IPS DF 6.9 (cell line): ENCODE measurements around the gene CSF3R.

ENCODE experiments used
- DNase-seq: peaks from one replicate; pipeline ENCODE4 v3.0.0-alpha.2; 2013; ENCODE audit warnings: low read depth, low spot score
- H3K27ac ChIP-seq: one replicate; pipeline ENCODE4 v1.5.1; 2013; ENCODE audit warnings: low read length, control low read depth
- H3K27me3 ChIP-seq: 2 replicates; pipeline ENCODE4 v1.6.1; 2013; ENCODE audit warnings: mild to moderate bottlenecking, low read length; ENCODE audit not compliant: control insufficient read depth, insufficient read depth
- H3K36me3 ChIP-seq: 2 replicates; pipeline ENCODE4 v1.6.1; 2013; ENCODE audit warnings: low read length; ENCODE audit not compliant: control insufficient read depth, insufficient read depth
- H3K4me1 ChIP-seq: 2 replicates; pipeline ENCODE4 v1.6.1; 2013; ENCODE audit warnings: low read length; ENCODE audit not compliant: control insufficient read depth, insufficient read depth
- H3K4me3 ChIP-seq: 2 replicates; pipeline ENCODE4 v1.5.1; 2013; ENCODE audit warnings: mild to moderate bottlenecking, low read length
- H3K9me3 ChIP-seq: 2 replicates; pipeline ENCODE4 v1.6.1; 2013; ENCODE audit warnings: low read length, inconsistent platforms; ENCODE audit not compliant: control insufficient read depth, insufficient read depth
- WGBS: extraction: QIAGEN DNeasy Blood & Tissue Kit; methylation state at CpG from one replicate; pipeline ENCODE4 v1.1.7; 2013; ENCODE audit warnings: mixed read lengths, missing lambda C conversion rate; ENCODE audit not compliant: insufficient read length, insufficient coverage; 5-methylcytosine and 5-hydroxymethylcytosine counted together

The CSF3R gene

GRCh38 chr1:36469163-36469562, 13.6 kb downstream of the CSF3R start:
- WGBS = no CpG with 5 or more reads among the region's 2 CpGs
- Histone ChIP-seq H3K27ac (no peak overlapping the region), H3K9me3 (no peaks in the 10 kb centered on the region), H3K27me3 (peaks cover 15% of the 10 kb centered on the region), H3K4me1 (no peaks in the 10 kb centered on the region), H3K4me3 (no peak overlapping the region), H3K36me3 (no peaks in the 10 kb centered on the region)
- DNase-seq = no peak

GRCh38 chr1:36467700-36468455, 14.8 kb downstream of the CSF3R start:
- no peak for DNase-seq
- Histone ChIP-seq H3K27ac (no peak overlapping the region), H3K4me1 (no peaks in the 10 kb centered on the region), H3K4me3 (no peak overlapping the region), H3K9me3 (no peaks in the 10 kb centered on the region), H3K36me3 (no peaks in the 10 kb centered on the region), H3K27me3 (peaks cover 15% of the 10 kb centered on the region)
- no CpG with 5 or more reads among the region's 10 CpGs for WGBS

GRCh38 chr1:36467027-36467410, 15.7 kb downstream of the CSF3R start:
- no peak for DNase-seq
- Histone ChIP-seq H3K4me1 (no peaks in the 10 kb centered on the region), H3K27me3 (peaks cover 15% of the 10 kb centered on the region), H3K27ac (no peak overlapping the region), H3K9me3 (no peaks in the 10 kb centered on the region), H3K4me3 (no peak overlapping the region), H3K36me3 (no peaks in the 10 kb centered on the region)
- no CpG with 5 or more reads among the region's 4 CpGs for WGBS

- WGBS = no CpG with 5 or more reads among the region's 12 CpGs
- Histone ChIP-seq H3K27ac (no peak overlapping the region), H3K36me3 (peaks cover under 1% of the 10 kb centered on the region; the same call in 1 of the 2 replicates), H3K9me3 (no peaks in the 10 kb centered on the region), H3K4me3 (no peak overlapping the region), H3K27me3 (peaks cover 15% of the 10 kb centered on the region), H3K4me1 (no peaks in the 10 kb centered on the region)
- DNase-seq = no peak
These were observed 16.2 kb downstream of the CSF3R start for GRCh38 chr1:36466370-36467026.

- Histone ChIP-seq H3K4me3 (no peak overlapping the region), H3K9me3 (no peaks in the 10 kb centered on the region), H3K27me3 (peaks cover 15% of the 10 kb centered on the region), H3K27ac (no peak overlapping the region), H3K36me3 (peaks cover 7% of the 10 kb centered on the region; the same call in 1 of the 2 replicates), H3K4me1 (no peaks in the 10 kb centered on the region)
- no peak for DNase-seq
- WGBS = no CpG with 5 or more reads among the region's 4 CpGs
These were observed 16.9 kb downstream of the CSF3R start for GRCh38 chr1:36465731-36466369.

GRCh38 chr1:36464605-36465393, 17.9 kb downstream of the CSF3R start:
- Histone ChIP-seq H3K36me3 (peaks cover 14% of the 10 kb centered on the region; the same call in 1 of the 2 replicates), H3K27ac (no peak overlapping the region), H3K4me3 (peak overlapping the region; percentile 75; the same call in 1 of the 2 replicates), H3K9me3 (no peaks in the 10 kb centered on the region), H3K4me1 (no peaks in the 10 kb centered on the region), H3K27me3 (peaks cover 15% of the 10 kb centered on the region)
- WGBS = no CpG with 5 or more reads among the region's 13 CpGs
- DNase-seq = no peak

- DNase-seq = peak; percentile 87
- Histone ChIP-seq H3K4me1 (no peaks in the 10 kb centered on the region), H3K9me3 (no peaks in the 10 kb centered on the region)
These were observed 18.7 kb downstream of the CSF3R start, which contains the start of gene MRPS15 for GRCh38 chr1:36463803-36464604. Gene MRPS15 (minus strand): TSS chr1:36464384. CDS start chr1:36464275, 109 bp downstream.

GRCh38 chr1:36463463-36463802, 19.3 kb downstream of the CSF3R start:
- no peaks in the 10 kb centered on the region for H3K4me1 ChIP-seq
- H3K27ac ChIP-seq = no peak overlapping the region
- peaks cover 14% of the 10 kb centered on the region; the same call in 1 of the 2 replicates for H3K36me3 ChIP-seq
- no peaks in the 10 kb centered on the region for H3K9me3 ChIP-seq
- peaks cover 15% of the 10 kb centered on the region for H3K27me3 ChIP-seq
- WGBS = no CpG with 5 or more reads among the region's 6 CpGs
- H3K4me3 ChIP-seq = peak overlapping the region; percentile 75; the same call in 1 of the 2 replicates
- no peak for DNase-seq

More at GRCh38 chr1:36463803-36464604, 18.7 kb downstream of the CSF3R start, which contains the start of gene MRPS15:
- H3K4me3 ChIP-seq = peak within 1 kb of the TSS; percentile 75; the same call in 1 of the 2 replicates
- no peak within 1 kb of the TSS for H3K27ac ChIP-seq
- H3K36me3 ChIP-seq = peaks cover 14% of the 10 kb centered on the region; the same call in 1 of the 2 replicates
- peaks cover 15% of the 10 kb centered on the region for H3K27me3 ChIP-seq
- WGBS = no CpG with 5 or more reads among the region's 65 CpGs

- Histone ChIP-seq H3K9me3 (no peaks in the 10 kb centered on the region), H3K27ac (no peak overlapping the region), H3K27me3 (no peaks in the 10 kb centered on the region), H3K4me1 (no peaks in the 10 kb centered on the region), H3K36me3 (peaks cover 37% of the 10 kb centered on the region; the same call in 1 of the 2 replicates), H3K4me3 (no peak overlapping the region)
- no CpG with 5 or more reads among the region's 3 CpGs for WGBS
- DNase-seq = no peak
These were observed 23.8 kb downstream of the CSF3R start for GRCh38 chr1:36458910-36459309.
